MM.1S (cell line): ENCODE results near the gene WDR6.

Experiments
- DNase-seq: peaks from one replicate; pipeline ENCODE4 v3.0.0-alpha.2; 2015
- H2AFZ ChIP-seq: fragments of 300-600 bp; sonication (generic); 2 replicates; pipeline ENCODE4 v1.6.0; 2016; ENCODE audit warnings: antibody characterized with exemption, low read length
- H3F3A ChIP-seq: fragments of 300-600 bp; sonication (generic); 2 replicates; pipeline ENCODE4 v1.6.1; 2016; ENCODE audit warnings: mild to moderate bottlenecking, antibody characterized with exemption, low read length, moderate library complexity, mixed read lengths; ENCODE audit not compliant: insufficient read depth
- H3K27ac ChIP-seq: fragments of 300-600 bp; sonication (generic); 2 replicates; pipeline ENCODE4 v1.5.1; 2016; ENCODE audit warnings: mild to moderate bottlenecking, low read length
- H3K27me3 ChIP-seq: fragments of 300-600 bp; sonication (generic); replicated peaks from 2 replicates; pipeline ENCODE4 v1.6.0; 2016; ENCODE audit warnings: low read length; ENCODE audit not compliant: insufficient read depth
- H3K36me3 ChIP-seq: fragments of 300-600 bp; sonication (generic); replicated peaks from 2 replicates; pipeline ENCODE4 v1.6.1; 2016; ENCODE audit warnings: mild to moderate bottlenecking, low read length, mixed read lengths; ENCODE audit not compliant: insufficient read depth
- H3K4me1 ChIP-seq: fragments of 300-600 bp; sonication (generic); 2 replicates; pipeline ENCODE4 v1.6.1; 2016; ENCODE audit warnings: low read length, mixed read lengths
- H3K4me2 ChIP-seq: fragments of 300-600 bp; sonication (generic); 2 replicates; pipeline ENCODE4 v1.6.0; 2016; ENCODE audit warnings: low read depth, low read length
- H3K4me3 ChIP-seq: fragments of 300-600 bp; sonication (generic); 2 replicates; pipeline ENCODE4 v1.5.1; 2016; ENCODE audit warnings: low read length, mixed read lengths
- H3K79me2 ChIP-seq: fragments of 300-600 bp; sonication (generic); 2 replicates; pipeline ENCODE4 v1.6.1; 2016; ENCODE audit warnings: mixed run types, low read length, mixed read lengths
- H3K9ac ChIP-seq: fragments of 300-600 bp; sonication (generic); 2 replicates; pipeline ENCODE4 v1.6.1; 2016; ENCODE audit warnings: low read length, mixed read lengths
- H3K9me2 ChIP-seq: fragments of 300-600 bp; sonication (generic); replicated peaks from 2 replicates; pipeline ENCODE4 v1.6.1; 2016; ENCODE audit warnings: mild to moderate bottlenecking, low read length, mixed read lengths; ENCODE audit not compliant: insufficient read depth
- H3K9me3 ChIP-seq: fragments of 300-600 bp; sonication (generic); replicated peaks from 2 replicates; pipeline ENCODE4 v1.6.1; 2016; ENCODE audit warnings: mild to moderate bottlenecking, low read length, mixed read lengths; ENCODE audit not compliant: insufficient read depth
- H4K20me1 ChIP-seq: fragments of 300-600 bp; sonication (generic); 2 replicates; pipeline ENCODE4 v1.6.1; 2016; ENCODE audit warnings: mild to moderate bottlenecking, low read length, moderate library complexity, mixed read lengths; ENCODE audit not compliant: insufficient read depth
- CTCF ChIP-seq: fragments of 300-600 bp; sonication (generic); IDR thresholded peaks from 2 replicates; pipeline ENCODE4 v1.5.1; 2016; ENCODE audit warnings: antibody characterized with exemption, low read length, mixed read lengths
- EZH2 ChIP-seq: fragments of 300-600 bp; sonication (generic); optimal IDR thresholded peaks from 2 replicates; pipeline ENCODE3; 2017; ENCODE audit warnings: low read depth, mild to moderate bottlenecking, antibody characterized with exemption, low read length, mixed read lengths
- EZH2phosphoT487 ChIP-seq: fragments of 300-600 bp; sonication (generic); IDR thresholded peaks from 2 replicates; pipeline ENCODE4 v1.6.1; 2018; ENCODE audit warnings: antibody characterized with exemption, low read length

Gene WDR6

GRCh38 chr3:48999085-48999858 is 7.9 kb upstream of the WDR6 start:
- no peak for DNase-seq
- no peaks in the 10 kb centered on the region for H3K9me3 ChIP-seq
- no peaks in the 10 kb centered on the region for H3K4me1 ChIP-seq
- no peak for TF ChIP-seq CTCF
- no peak for TF ChIP-seq EZH2phosphoT487
- TF ChIP-seq EZH2 = no peak
- H3K36me3 ChIP-seq = no peaks in the 10 kb centered on the region
- no peaks in the 10 kb centered on the region for H4K20me1 ChIP-seq
- no peak overlapping the region for H3K27ac ChIP-seq
- no peak overlapping the region for H3K9ac ChIP-seq
- no peaks in the 10 kb centered on the region for H3F3A ChIP-seq
- no peak overlapping the region for H3K4me3 ChIP-seq
- no peaks in the 10 kb centered on the region for H3K27me3 ChIP-seq
- H2AFZ ChIP-seq = no peak overlapping the region
- H3K9me2 ChIP-seq = no peaks in the 10 kb centered on the region
- no peak overlapping the region for H3K4me2 ChIP-seq
- 0 out of 2 replicates have a peak, but pooled peaks cover 3% of the 10 kb centered on the region for H3K79me2 ChIP-seq

GRCh38 chr3:49001155-49001554 is 6.0 kb upstream of the WDR6 start:
- H2AFZ ChIP-seq = no peak overlapping the region
- H3K9me2 ChIP-seq = no peaks in the 10 kb centered on the region
- no peaks in the 10 kb centered on the region for H3K36me3 ChIP-seq
- TF ChIP-seq CTCF (no peak), EZH2 (no peak), EZH2phosphoT487 (no peak)
- no peaks in the 10 kb centered on the region for H3K79me2 ChIP-seq
- no peaks in the 10 kb centered on the region for H3K4me1 ChIP-seq
- no peaks in the 10 kb centered on the region for H3F3A ChIP-seq
- no peak overlapping the region for H3K4me3 ChIP-seq
- no peak for DNase-seq
- H3K27me3 ChIP-seq = no peaks in the 10 kb centered on the region
- no peak overlapping the region for H3K9ac ChIP-seq
- H3K4me2 ChIP-seq = no peak overlapping the region
- no peaks in the 10 kb centered on the region for H4K20me1 ChIP-seq
- no peaks in the 10 kb centered on the region for H3K9me3 ChIP-seq
- no peak overlapping the region for H3K27ac ChIP-seq

- H3K36me3 ChIP-seq = no peaks in the 10 kb centered on the region
- H3K4me2 ChIP-seq = no peak overlapping the region
- H3F3A ChIP-seq = peaks cover 4% of the 10 kb centered on the region; the same call in 1 of the 2 replicates
- no peak overlapping the region for H3K27ac ChIP-seq
- peaks cover 3% of the 10 kb centered on the region; the same call in 1 of the 2 replicates for H3K4me1 ChIP-seq
- no peaks in the 10 kb centered on the region for H4K20me1 ChIP-seq
- no peaks in the 10 kb centered on the region for H3K9me2 ChIP-seq
- no peaks in the 10 kb centered on the region for H3K9me3 ChIP-seq
- TF ChIP-seq CTCF (no peak), EZH2phosphoT487 (no peak), EZH2 (no peak)
- H3K79me2 ChIP-seq = peaks cover 28% of the 10 kb centered on the region
- H3K9ac ChIP-seq = no peak overlapping the region
- H3K27me3 ChIP-seq = no peaks in the 10 kb centered on the region
- no peak for DNase-seq
- H2AFZ ChIP-seq = no peak overlapping the region
- H3K4me3 ChIP-seq = no peak overlapping the region
Measured at GRCh38 chr3:49004352-49005302, 2.6 kb upstream of the WDR6 start.
